OCI-LY1 (cell line): ENCODE data around the gene CA7.

Experiments used
- CTCF ChIP-seq: fragments of 200-600 bp; sonication (generic), shearing (Covaris generic); IDR thresholded peaks from 2 replicates; pipeline ENCODE4 v1.5.1; 2017; ENCODE audit warnings: mild to moderate bottlenecking, antibody characterized with exemption, low read length, moderate library complexity, mixed read lengths
- EZH2 ChIP-seq: fragments of 200-600 bp; sonication (generic), shearing (Covaris generic); IDR thresholded peaks from 2 replicates; pipeline ENCODE4 v1.8.0; 2017; ENCODE audit warnings: borderline replicate concordance, mixed run types, mild to moderate bottlenecking, antibody characterized with exemption, low read length, moderate library complexity, mixed read lengths

GRCh38 chr16:66841366-66841765 is 2.8 kb upstream of the CA7 start:
- no peak for TF ChIP-seq CTCF
- no peak for TF ChIP-seq EZH2
